HepG2 (cell line): ENCODE measurements around the gene PRUNE1. TPM values are rescaled to one million over a fixed set of nuclear protein-coding genes. Genes with fewer than 3 reads are reported as not detected.

Source experiments
- ATF7 ChIP-seq, 2 experiments: fragments of 450-650 bp in 1 of 2; sonication (generic) in 1 of 2; formaldehyde crosslinking in 1 of 2; IDR thresholded peaks; 2 replicates each; pipeline versions ENCODE4 v1.4.0 to v1.6.1; 2016 to 2020; ENCODE audit warnings: antibody characterized with exemption in 1 of 2, mild to moderate bottlenecking in 1 of 2, missing genetic modification reagents in 1 of 2
- EP300 ChIP-seq, 3 experiments: sonication (generic) in 1 of 3; formaldehyde crosslinking in 1 of 3; IDR thresholded peaks; 2 replicates each; pipeline versions ENCODE4 v1.5.1 to v1.6.1; 2011 to 2020; ENCODE audit warnings: low read depth in 2 of 3, low read length in 2 of 3, borderline replicate concordance in 1 of 3, improper control_type of control experiment in 1 of 3, mild to moderate bottlenecking in 1 of 3, missing genetic modification reagents in 1 of 3, moderate library complexity in 1 of 3
- FOXA3 ChIP-seq: IDR thresholded peaks from 2 replicates; pipeline ENCODE4 v1.6.1; 2016; ENCODE audit warnings: missing genetic modification reagents, missing compliant biosample characterization
- FOXC1 ChIP-seq: sonication (generic); formaldehyde crosslinking; IDR thresholded peaks from 2 replicates; pipeline ENCODE4 v1.8.0; 2022; ENCODE audit warnings: mild to moderate bottlenecking, missing genetic modification reagents, borderline replicate concordance
- JDP2 ChIP-seq: sonication (generic); formaldehyde crosslinking; IDR thresholded peaks from 2 replicates; pipeline ENCODE4 v1.8.1; 2022; ENCODE audit warnings: missing genetic modification reagents, borderline replicate concordance
- KLF11 ChIP-seq: IDR thresholded peaks from 2 replicates; pipeline ENCODE4 v1.6.1; 2016; ENCODE audit warnings: missing compliant biosample characterization
- KLF12 ChIP-seq: sonication (generic); formaldehyde crosslinking; IDR thresholded peaks from 2 replicates; pipeline ENCODE4 v1.4.0; 2020; ENCODE audit warnings: missing genetic modification reagents, borderline replicate concordance
- MXI1 ChIP-seq: IDR thresholded peaks from 3 replicates; pipeline ENCODE4 v1.6.1; 2012; ENCODE audit warnings: low read depth, low read length, inconsistent platforms, borderline replicate concordance
- SOX5 ChIP-seq: IDR thresholded peaks from 2 replicates; pipeline ENCODE4 v1.6.1; 2016; ENCODE audit warnings: borderline replicate concordance
- TP53 ChIP-seq: sonication (generic); formaldehyde crosslinking; conservative IDR thresholded peaks from 2 replicates; pipeline ENCODE4 v1.4.0; 2020; ENCODE audit warnings: missing genetic modification reagents
- YEATS4 ChIP-seq: sonication (generic); formaldehyde crosslinking; IDR thresholded peaks from 2 replicates; pipeline ENCODE4 v1.4.0; 2020; ENCODE audit warnings: missing genetic modification reagents, borderline replicate concordance
- ZFX ChIP-seq: sonication (generic); formaldehyde crosslinking; IDR thresholded peaks from 2 replicates; pipeline ENCODE4 v1.4.0; 2020; ENCODE audit warnings: mild to moderate bottlenecking, low read depth, missing genetic modification reagents, moderate library complexity
- ZKSCAN5 ChIP-seq: sonication (generic); formaldehyde crosslinking; IDR thresholded peaks from 2 replicates; pipeline ENCODE4 v1.5.1; 2020; ENCODE audit warnings: mild to moderate bottlenecking, missing genetic modification reagents
- ZNF510 ChIP-seq: sonication (generic); formaldehyde crosslinking; IDR thresholded peaks from 2 replicates; pipeline ENCODE4 v1.4.0; 2020; ENCODE audit warnings: low read depth, mild to moderate bottlenecking, missing genetic modification reagents
- polyA plus RNA-seq, 8 experiments: library from polyadenylated mRNA; depleted of rRNA in 3 of 8; stranded (reverse) in 7 of 8; unstranded in 1 of 8; fragments of >200 nt; fragmentation: Illumina TruSeq in 4 of 8; extraction: Trizol in 4 of 8; gene quantifications; 2 replicates each; pipeline versions ENCODE4 v1.2.1 to v1.2.3, GENCODE V29; 2011 to 2016; ENCODE audit warnings: low read depth in 4 of 8, missing spikeins in 1 of 8, mixed read lengths in 1 of 8; ENCODE audit not compliant: insufficient read depth in 1 of 8
- total RNA-seq, 5 experiments: library from RNA; depleted of rRNA; stranded (reverse); fragments of >200 nt; fragmentation: Illumina TruSeq; extraction: Trizol; gene quantifications; 2 replicates each; pipeline ENCODE4 v1.2.3, GENCODE V29; 2016; ENCODE audit warnings: low read depth in 1 of 5
- TF ChIP-seq, protein P1 (sequence below): sonication (generic); formaldehyde crosslinking; IDR thresholded peaks from 2 replicates; pipeline ENCODE4 v1.4.0; 2020; ENCODE audit warnings: low read depth, mild to moderate bottlenecking, missing genetic modification reagents
- TF ChIP-seq, protein P2 (sequence below): IDR thresholded peaks from 2 replicates; pipeline ENCODE4 v1.6.1; 2012; ENCODE audit warnings: low read depth, low read length, improper control_type of control experiment
- TF ChIP-seq, protein P3 (sequence below): sonication (generic); formaldehyde crosslinking; IDR thresholded peaks from 2 replicates; pipeline ENCODE4 v1.4.0; 2020; ENCODE audit warnings: missing genetic modification reagents

Gene PRUNE1
- total and polyA plus RNA-seq, 2 of the 13 experiments (the other 11 are each of a cell fraction or from before 2014, with no cell fraction given): 19.0 to 31.9 TPM

DNA sequence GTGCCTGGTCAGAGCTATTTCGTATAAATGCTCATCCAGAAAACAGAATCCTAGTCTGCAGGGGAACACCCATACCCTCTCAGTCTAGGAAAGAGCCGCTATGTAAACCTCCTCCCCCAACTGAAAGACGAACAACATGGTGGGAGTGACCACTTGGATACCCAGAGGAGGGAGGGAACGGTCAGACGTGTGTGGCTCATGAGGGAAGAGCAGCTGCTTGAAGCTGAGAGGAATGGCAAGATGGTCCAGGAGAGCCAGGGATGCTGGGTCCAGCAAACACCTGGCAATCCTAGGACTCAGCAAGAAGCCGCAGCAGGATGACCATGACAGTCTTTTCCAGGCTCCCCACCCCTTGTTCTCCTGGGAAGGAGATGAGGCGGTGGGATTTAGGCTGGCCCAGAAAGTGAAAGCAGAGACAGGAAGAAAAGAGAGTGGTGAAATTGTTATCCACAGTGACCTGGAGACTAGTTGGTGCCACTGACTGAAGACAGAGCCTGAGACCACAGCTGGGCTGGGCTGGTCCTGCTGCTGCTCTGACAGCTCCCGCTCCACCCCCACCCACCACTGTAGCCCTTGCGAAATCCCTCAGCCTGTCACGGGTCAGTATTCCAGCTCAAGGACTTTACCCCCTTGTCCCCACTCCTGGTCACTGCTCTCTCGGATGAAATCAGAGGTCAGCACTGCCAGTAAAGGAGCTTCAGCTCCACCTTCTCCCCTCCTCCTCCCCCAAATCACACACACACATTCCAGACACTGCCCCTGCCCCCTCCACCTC is 37.3 kb upstream of the PRUNE1 start (continued):
- TF ChIP-seq ZFX (CRISPR knock-in tag) (0 out of 2 replicates have a peak, but pooled peaks have one; percentile 5), EP300 (IDR thresholded peaks at IDR 0.05; ENCODE audit: low read depth in 2 of 2, low read length in 2 of 2) (peak; percentile 88 to 94), EP300 (CRISPR knock-in tag; IDR thresholded peaks at IDR 0.05; ENCODE audit: borderline replicate concordance) (peak; percentile 92), KLF12 (CRISPR knock-in tag) (no peak), KLF11 (CRISPR knock-in tag) (no peak), ATF7 (IDR thresholded peaks at IDR 0.05) (peak; percentile 55; the same call in 1 of the 2 replicates), ATF7 (CRISPR knock-in tag; IDR thresholded peaks at IDR 0.05) (peak; percentile 91), SOX5 (CRISPR knock-in tag) (peak; percentile 82), FOXC1 (CRISPR knock-in tag) (peak; percentile 27; the same call in 1 of the 2 replicates), TP53 (CRISPR knock-in tag) (no peak), ZKSCAN5 (CRISPR knock-in tag) (no peak), ZNF510 (CRISPR knock-in tag) (no peak), MXI1 (peak; percentile 83; the same call in 1 of the 3 replicates), FOXA3 (CRISPR knock-in tag) (peak; percentile 75), JDP2 (CRISPR knock-in tag) (no peak; the same call in 1 of the 2 replicates), YEATS4 (CRISPR knock-in tag) (no peak; the same call in none of the 2 replicates)
- TF ChIP-seq, protein P1, sequence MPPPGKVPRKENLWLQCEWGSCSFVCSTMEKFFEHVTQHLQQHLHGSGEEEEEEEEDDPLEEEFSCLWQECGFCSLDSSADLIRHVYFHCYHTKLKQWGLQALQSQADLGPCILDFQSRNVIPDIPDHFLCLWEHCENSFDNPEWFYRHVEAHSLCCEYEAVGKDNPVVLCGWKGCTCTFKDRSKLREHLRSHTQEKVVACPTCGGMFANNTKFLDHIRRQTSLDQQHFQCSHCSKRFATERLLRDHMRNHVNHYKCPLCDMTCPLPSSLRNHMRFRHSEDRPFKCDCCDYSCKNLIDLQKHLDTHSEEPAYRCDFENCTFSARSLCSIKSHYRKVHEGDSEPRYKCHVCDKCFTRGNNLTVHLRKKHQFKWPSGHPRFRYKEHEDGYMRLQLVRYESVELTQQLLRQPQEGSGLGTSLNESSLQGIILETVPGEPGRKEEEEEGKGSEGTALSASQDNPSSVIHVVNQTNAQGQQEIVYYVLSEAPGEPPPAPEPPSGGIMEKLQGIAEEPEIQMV: 0 out of 2 replicates have a peak, but pooled peaks have one; percentile 50
- TF ChIP-seq, protein P2, sequence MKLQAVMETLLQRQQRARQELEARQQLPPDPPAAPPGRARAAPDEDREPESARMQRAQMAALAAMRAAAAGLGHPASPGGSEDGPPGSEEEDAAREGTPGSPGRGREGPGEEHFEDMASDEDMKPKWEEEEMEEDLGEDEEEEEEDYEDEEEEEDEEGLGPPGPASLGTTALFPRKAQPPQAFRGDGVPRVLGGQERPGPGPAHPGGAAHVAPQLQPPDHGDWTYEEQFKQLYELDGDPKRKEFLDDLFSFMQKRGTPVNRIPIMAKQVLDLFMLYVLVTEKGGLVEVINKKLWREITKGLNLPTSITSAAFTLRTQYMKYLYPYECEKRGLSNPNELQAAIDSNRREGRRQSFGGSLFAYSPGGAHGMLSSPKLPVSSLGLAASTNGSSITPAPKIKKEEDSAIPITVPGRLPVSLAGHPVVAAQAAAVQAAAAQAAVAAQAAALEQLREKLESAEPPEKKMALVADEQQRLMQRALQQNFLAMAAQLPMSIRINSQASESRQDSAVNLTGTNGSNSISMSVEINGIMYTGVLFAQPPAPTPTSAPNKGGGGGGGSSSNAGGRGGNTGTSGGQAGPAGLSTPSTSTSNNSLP: peak; percentile 70
- TF ChIP-seq, protein P3, sequence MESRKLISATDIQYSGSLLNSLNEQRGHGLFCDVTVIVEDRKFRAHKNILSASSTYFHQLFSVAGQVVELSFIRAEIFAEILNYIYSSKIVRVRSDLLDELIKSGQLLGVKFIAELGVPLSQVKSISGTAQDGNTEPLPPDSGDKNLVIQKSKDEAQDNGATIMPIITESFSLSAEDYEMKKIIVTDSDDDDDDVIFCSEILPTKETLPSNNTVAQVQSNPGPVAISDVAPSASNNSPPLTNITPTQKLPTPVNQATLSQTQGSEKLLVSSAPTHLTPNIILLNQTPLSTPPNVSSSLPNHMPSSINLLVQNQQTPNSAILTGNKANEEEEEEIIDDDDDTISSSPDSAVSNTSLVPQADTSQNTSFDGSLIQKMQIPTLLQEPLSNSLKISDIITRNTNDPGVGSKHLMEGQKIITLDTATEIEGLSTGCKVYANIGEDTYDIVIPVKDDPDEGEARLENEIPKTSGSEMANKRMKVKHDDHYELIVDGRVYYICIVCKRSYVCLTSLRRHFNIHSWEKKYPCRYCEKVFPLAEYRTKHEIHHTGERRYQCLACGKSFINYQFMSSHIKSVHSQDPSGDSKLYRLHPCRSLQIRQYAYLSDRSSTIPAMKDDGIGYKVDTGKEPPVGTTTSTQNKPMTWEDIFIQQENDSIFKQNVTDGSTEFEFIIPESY (CRISPR knock-in tag): peak; percentile 50; the same call in 1 of the 2 replicates
